HL-60 (cell line): ENCODE data around the gene CHTOP.
"Not testable (repeated sequence)": the region's sequence is repeated elsewhere in the genome, so short reads cannot be mapped to it uniquely, and the experiment has no call there.

Experiments used
- DNase-seq, 2 experiments: peaks; one replicate each; pipeline ENCODE4 v3.0.0-alpha.2; 2010 to 2020; ENCODE audit warnings: low read depth in 1 of 2, low spot score in 1 of 2
- H3K27ac ChIP-seq: fragments of 250-450 bp; sonication (Bioruptor Pico); replicated peaks from 2 replicates; pipeline ENCODE4 v1.5.1; 2020; ENCODE audit warnings: mild to moderate bottlenecking, moderate library complexity
- H3K27me3 ChIP-seq: fragments of 250-450 bp; sonication (Bioruptor Pico); 2 replicates; pipeline ENCODE4 v1.5.1; 2021; ENCODE audit warnings: mild to moderate bottlenecking, moderate library complexity; ENCODE audit not compliant: insufficient read depth, poor library complexity, severe bottlenecking
- H3K4me3 ChIP-seq: replicated peaks from 2 replicates; pipeline ENCODE4 v1.5.1; 2011; ENCODE audit warnings: mild to moderate bottlenecking, control low read depth, low read length; ENCODE audit not compliant: insufficient read depth
- CTCF ChIP-seq: IDR thresholded peaks from one replicate; pipeline ENCODE4 v1.5.1; 2011; ENCODE audit warnings: low read length, control low read depth, inconsistent platforms; ENCODE audit not compliant: insufficient read depth
- GABPA ChIP-seq: IDR thresholded peaks from 2 replicates; pipeline ENCODE4 v1.6.1; 2012; ENCODE audit warnings: low read depth
- POLR2AphosphoS5 ChIP-seq: IDR thresholded peaks from 2 replicates; pipeline ENCODE4 v1.6.1; 2012; ENCODE audit warnings: low read depth
- REST ChIP-seq: IDR thresholded peaks from 2 replicates; pipeline ENCODE4 v1.6.1; 2012; ENCODE audit warnings: low read depth; ENCODE audit not compliant: insufficient replicate concordance
- SPI1 ChIP-seq: IDR thresholded peaks from 2 replicates; pipeline ENCODE4 v1.6.1; 2012; ENCODE audit warnings: low read depth, mild to moderate bottlenecking, borderline replicate concordance

Gene CHTOP

GRCh38 chr1:153587314-153587713 is 46.6 kb upstream of the CHTOP start:
- TF ChIP-seq CTCF, result no peak
- no peak for DNase-seq
- H3K4me3 ChIP-seq, result no peak overlapping the region
- H3K27ac ChIP-seq, result no peak overlapping the region
- peaks cover 4% of the 10 kb centered on the region for H3K27me3 ChIP-seq

- not testable (repeated sequence) for DNase-seq, H3K4me3 ChIP-seq, H3K27ac ChIP-seq, H3K27me3 ChIP-seq
These were observed 45.8 kb upstream of the CHTOP start for GRCh38 chr1:153588033-153588432.

- TF ChIP-seq SPI1, result no peak
- no peak for TF ChIP-seq POLR2AphosphoS5
- TF ChIP-seq GABPA, result no peak
- TF ChIP-seq CTCF, result no peak
- TF ChIP-seq REST, result no peak
- Histone ChIP-seq H3K27ac (no peak overlapping the region), H3K4me3 (no peak overlapping the region), H3K27me3 (peaks cover 4% of the 10 kb centered on the region)
- no peak for DNase-seq
These were observed 45.4 kb upstream of the CHTOP start for GRCh38 chr1:153588482-153588881.

DNA sequence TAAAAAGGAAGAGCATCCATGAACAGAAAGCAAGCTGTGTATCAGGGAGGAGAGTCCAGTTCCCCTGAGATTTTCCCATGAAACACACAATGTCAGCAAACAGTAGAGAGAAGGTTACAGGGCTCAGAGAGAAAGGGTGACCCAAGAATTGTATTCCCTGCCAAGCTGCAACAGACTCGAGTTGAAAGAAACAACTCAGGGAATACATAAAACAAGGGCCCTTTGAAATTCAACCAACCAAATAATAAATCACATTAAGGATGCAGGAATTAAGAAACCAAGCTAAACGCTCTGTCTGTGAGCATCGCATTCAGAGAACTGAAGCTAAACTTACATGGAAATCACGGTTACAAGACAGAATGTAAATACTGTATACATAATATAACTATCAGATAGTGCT is 41.1 kb upstream of the CHTOP start:
- no peak overlapping the region for H3K27ac ChIP-seq
- H3K4me3 ChIP-seq, result no peak overlapping the region
- no peak for DNase-seq
- H3K27me3 ChIP-seq, result no peaks in the 10 kb centered on the region
- no peak for TF ChIP-seq SPI1
- no peak for TF ChIP-seq POLR2AphosphoS5
- no peak for TF ChIP-seq REST
- TF ChIP-seq CTCF, result no peak
- no peak for TF ChIP-seq GABPA
